Measurements from ENCODE around the gene ERMP1. TPM values are rescaled to one million over a fixed set of nuclear protein-coding genes. Genes with fewer than 3 reads are reported as not detected.

The ERMP1 gene
- total RNA-seq, 1 donor from 2014 or later = 20.3 TPM

DNA sequence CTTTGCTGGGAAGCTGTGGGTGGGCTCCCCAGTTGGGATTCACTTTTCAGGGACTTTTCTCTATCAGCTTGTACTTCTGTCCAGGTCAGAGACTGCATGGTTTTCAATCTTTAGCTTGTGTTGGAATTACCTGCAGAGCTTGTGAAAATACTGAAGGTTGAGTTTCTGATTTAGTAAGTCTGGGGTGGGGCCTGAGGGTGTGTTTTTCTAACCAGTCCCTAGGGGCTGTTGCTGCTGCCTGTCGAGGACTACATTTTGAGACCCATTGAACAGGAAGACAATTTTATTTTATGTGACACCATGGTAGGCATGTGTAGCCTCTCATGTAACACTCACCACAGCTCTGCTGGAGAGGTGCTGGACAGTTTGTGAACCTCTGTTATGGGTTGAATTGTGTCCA, 43.1 kb upstream of the ERMP1 start:
- Mint-ChIP-seq H3K27ac (no peak overlapping the region), H3K4me1 (ENCODE audit: low read depth) (no peaks in the 10 kb centered on the region), H3K9me3 (ENCODE audit: low read depth) (no peaks in the 10 kb centered on the region), H3K4me3 (ENCODE audit: low read depth) (no peak overlapping the region), H3K36me3 (ENCODE audit: insufficient read depth) (no peaks in the 10 kb centered on the region), H3K27me3 (no peaks in the 10 kb centered on the region)
- TF ChIP-seq, protein P1, sequence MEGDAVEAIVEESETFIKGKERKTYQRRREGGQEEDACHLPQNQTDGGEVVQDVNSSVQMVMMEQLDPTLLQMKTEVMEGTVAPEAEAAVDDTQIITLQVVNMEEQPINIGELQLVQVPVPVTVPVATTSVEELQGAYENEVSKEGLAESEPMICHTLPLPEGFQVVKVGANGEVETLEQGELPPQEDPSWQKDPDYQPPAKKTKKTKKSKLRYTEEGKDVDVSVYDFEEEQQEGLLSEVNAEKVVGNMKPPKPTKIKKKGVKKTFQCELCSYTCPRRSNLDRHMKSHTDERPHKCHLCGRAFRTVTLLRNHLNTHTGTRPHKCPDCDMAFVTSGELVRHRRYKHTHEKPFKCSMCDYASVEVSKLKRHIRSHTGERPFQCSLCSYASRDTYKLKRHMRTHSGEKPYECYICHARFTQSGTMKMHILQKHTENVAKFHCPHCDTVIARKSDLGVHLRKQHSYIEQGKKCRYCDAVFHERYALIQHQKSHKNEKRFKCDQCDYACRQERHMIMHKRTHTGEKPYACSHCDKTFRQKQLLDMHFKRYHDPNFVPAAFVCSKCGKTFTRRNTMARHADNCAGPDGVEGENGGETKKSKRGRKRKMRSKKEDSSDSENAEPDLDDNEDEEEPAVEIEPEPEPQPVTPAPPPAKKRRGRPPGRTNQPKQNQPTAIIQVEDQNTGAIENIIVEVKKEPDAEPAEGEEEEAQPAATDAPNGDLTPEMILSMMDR (IDR thresholded peaks at IDR 0.05; ENCODE audit: unreplicated experiment) = no peak
- DNase-seq (ENCODE audit: low spot score, unreplicated experiment) = no peak

DNA sequence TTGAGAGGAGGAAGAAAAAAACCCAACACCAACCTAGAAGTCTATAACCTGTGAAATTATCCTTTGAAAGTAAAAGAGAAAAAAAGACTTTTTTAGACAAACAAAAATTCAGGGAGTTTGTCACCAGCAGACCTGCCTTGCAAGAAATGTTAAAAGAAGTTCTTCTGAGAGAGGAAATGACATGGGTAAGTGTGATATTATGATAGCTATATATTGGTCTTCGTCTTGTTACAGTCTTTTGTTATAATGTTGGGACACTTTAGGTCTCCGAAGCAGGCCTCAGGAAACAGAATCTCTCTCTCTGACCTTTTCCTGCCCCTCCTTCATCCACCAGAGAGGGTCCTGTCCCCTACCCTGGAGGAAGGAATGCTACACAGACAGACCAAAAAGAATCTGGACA, 41.1 kb upstream of the ERMP1 start:
- Mint-ChIP-seq H3K27me3 (no peaks in the 10 kb centered on the region), H3K4me1 (ENCODE audit: low read depth) (no peaks in the 10 kb centered on the region), H3K36me3 (ENCODE audit: insufficient read depth) (no peaks in the 10 kb centered on the region), H3K9me3 (ENCODE audit: low read depth) (no peaks in the 10 kb centered on the region), H3K4me3 (ENCODE audit: low read depth) (no peak overlapping the region), H3K27ac (no peak overlapping the region)
- DNase-seq (ENCODE audit: low spot score, unreplicated experiment) = no peak
- TF ChIP-seq, protein P1 (IDR thresholded peaks at IDR 0.05; ENCODE audit: unreplicated experiment) = no peak

DNA sequence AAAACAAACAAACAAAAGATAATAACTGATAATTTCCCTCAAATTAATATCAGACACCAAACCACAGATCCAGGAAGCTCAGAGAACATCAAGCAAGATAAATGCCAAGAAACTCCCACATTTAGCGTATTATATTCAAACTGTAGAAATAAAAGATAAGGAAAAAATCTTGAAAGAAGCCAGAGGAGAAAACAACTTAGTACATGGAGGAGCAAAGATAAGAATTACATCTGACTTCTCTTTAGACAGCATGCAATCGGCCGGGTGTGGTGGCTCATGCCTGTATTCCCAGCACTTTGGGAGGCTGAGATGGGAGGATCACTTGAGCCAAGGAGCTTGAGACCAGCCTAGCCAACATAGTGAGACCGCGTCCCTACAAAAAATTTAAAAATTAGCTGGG, 40.5 kb upstream of the ERMP1 start:
- Mint-ChIP-seq H3K36me3 (ENCODE audit: insufficient read depth) (no peaks in the 10 kb centered on the region), H3K4me1 (ENCODE audit: low read depth) (no peaks in the 10 kb centered on the region), H3K27ac (no peak overlapping the region), H3K4me3 (ENCODE audit: low read depth) (no peak overlapping the region), H3K9me3 (ENCODE audit: low read depth) (no peaks in the 10 kb centered on the region), H3K27me3 (no peaks in the 10 kb centered on the region)
- no peak for DNase-seq (ENCODE audit: low spot score, unreplicated experiment)
- TF ChIP-seq, protein P1 (IDR thresholded peaks at IDR 0.05; ENCODE audit: unreplicated experiment) = no peak

DNA sequence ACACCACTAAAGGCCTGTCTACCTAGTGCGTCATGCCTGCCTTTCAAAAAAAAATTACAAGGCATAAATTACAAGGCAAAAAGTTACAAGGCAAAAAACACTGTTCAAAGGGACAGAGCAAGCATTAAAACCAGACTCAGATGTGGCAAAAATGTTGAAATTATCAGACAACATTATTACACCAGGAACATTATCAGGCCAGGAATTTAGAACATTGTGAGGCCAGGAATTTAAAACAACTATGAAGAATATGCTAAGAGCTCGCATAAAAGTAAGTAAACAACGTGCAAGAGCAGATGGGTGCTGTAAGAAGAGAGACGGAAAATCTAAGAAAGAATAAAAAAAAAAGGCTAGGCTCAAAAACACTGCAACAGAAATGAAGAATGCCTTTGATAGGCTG, 39.6 kb upstream of the ERMP1 start:
- DNase-seq (ENCODE audit: low spot score, unreplicated experiment) = no peak
- no peak overlapping the region for H3K4me3 Mint-ChIP-seq (ENCODE audit: low read depth)
- H3K27me3 Mint-ChIP-seq = no peaks in the 10 kb centered on the region
- no peaks in the 10 kb centered on the region for H3K36me3 Mint-ChIP-seq (ENCODE audit: insufficient read depth)
- H3K4me1 Mint-ChIP-seq (ENCODE audit: low read depth) = no peaks in the 10 kb centered on the region
- no peak overlapping the region for H3K27ac Mint-ChIP-seq
- TF ChIP-seq, protein P1 (IDR thresholded peaks at IDR 0.05; ENCODE audit: unreplicated experiment) = no peak
- no peaks in the 10 kb centered on the region for H3K9me3 Mint-ChIP-seq (ENCODE audit: low read depth)

DNA sequence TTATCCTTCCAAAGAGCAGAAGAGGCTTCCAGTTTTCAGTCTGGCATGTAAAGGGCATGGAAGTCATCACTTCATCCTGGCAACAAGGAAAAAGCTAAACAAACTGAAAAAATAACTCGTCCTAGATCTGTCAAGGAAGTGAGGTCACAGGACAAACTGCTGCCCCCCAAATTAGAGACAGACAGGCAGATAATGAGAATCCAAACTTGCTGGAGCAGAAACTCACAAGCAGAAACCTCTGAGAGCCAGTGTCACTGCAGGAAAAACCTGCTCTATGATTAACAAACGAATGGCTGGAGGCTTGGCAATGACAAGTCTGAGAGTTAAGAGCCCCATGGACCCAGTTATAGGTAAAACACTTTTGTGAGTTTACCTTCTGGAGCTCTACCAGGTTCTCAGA, 38.9 kb upstream of the ERMP1 start:
- Mint-ChIP-seq H3K27me3 (no peaks in the 10 kb centered on the region), H3K4me3 (ENCODE audit: low read depth) (no peak overlapping the region), H3K9me3 (ENCODE audit: low read depth) (no peaks in the 10 kb centered on the region), H3K27ac (no peak overlapping the region), H3K36me3 (ENCODE audit: insufficient read depth) (no peaks in the 10 kb centered on the region), H3K4me1 (ENCODE audit: low read depth) (no peaks in the 10 kb centered on the region)
- TF ChIP-seq, protein P1 (IDR thresholded peaks at IDR 0.05; ENCODE audit: unreplicated experiment) = no peak
- DNase-seq (ENCODE audit: low spot score, unreplicated experiment) = no peak
